ENCODE data around the gene CAPN15. TPM values are rescaled to one million over a fixed set of nuclear protein-coding genes. Genes with fewer than 3 reads are reported as not detected.

CAPN15 gene
- polyA plus RNA-seq, 3 donors: 3.4 to 42.6 (median 3.9) TPM

DNA sequence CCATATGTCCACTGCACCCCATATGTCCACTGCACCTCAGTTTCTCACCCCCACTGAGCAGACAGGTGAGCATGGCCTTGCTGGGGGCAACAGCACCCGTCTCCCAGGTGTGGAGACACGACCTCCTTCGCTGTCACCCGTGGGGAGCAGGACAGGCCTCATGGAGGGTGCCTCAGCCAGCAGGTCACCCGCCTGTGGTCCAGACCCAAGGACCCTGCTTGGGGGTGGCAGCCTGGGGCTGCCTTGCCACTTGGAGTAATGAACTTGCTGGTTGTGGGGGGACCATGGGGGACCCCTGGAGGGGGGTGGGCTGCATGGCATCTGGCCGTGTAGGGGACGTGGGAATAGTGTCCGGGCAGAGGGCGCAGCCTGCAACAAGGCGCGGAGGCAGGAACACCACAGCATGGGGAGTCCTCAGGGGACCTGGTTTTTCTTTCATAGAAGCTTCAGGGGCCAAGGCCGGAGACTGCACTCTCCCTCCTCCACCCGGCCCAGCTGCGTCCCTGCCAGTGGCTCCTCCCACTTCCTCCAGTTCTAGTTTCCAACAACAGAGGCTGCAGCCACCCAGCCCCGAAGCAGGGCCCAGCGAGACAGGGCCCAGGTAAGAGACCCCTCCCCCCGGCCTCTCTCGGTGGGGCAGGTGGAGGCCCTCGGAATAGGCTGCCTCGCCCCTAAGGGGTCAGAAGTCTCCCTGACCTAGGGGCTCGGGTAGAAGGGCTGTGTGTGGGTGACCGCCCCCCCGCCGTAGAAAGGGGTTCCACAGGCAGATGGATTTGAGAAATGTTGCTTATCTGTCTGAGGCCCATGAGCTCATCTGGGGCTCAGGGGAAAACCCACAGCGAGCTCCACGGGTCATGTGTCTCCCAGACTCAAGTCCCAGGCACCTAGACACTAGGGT, 39.2 kb downstream of the CAPN15 start, which contains the start of gene NHLRC4:
Gene NHLRC4, plus strand, starts transcription at position 531 of the 898 bp plus-strand sequence. CDS start 1,043 bp downstream, outside the sequence.
- Histone ChIP-seq H3K36me3 (replicated peaks in 1 of 2; ENCODE audit: control insufficient read depth in 1 of 2, insufficient read depth in 2 of 2, low read length in 2 of 2) (no peaks in the 10 kb centered on the region), H3K9me3 (replicated peaks in 1 of 2; ENCODE audit: control insufficient read depth in 1 of 2, insufficient read depth in 1 of 2, low read length in 2 of 2) (no peaks in the 10 kb centered on the region), H3K27ac (ENCODE audit: low read depth in 1 of 2, low read length in 2 of 2) (peak within 1 kb of the TSS in 1 of 2 donors; percentile 41), H4K20me1 (ENCODE audit: insufficient read depth, low read length) (no peaks in the 10 kb centered on the region), H3K79me2 (ENCODE audit: insufficient read depth, low read length) (peaks cover 8% of the 10 kb centered on the region), H3K4me2 (replicated peaks; ENCODE audit: extremely low read depth, low read length, poor library complexity, severe bottlenecking) (peak within 1 kb of the TSS; percentile 79), H3K4me1 (ENCODE audit: control insufficient read depth in 1 of 2, insufficient read depth in 2 of 2, low read length in 2 of 2) (peaks cover 28 to 41% of the 10 kb centered on the region in 2 donors), H3K9ac (ENCODE audit: insufficient read depth, low read length, poor library complexity, severe bottlenecking) (peak within 1 kb of the TSS; percentile 32), H3K4me3 (replicated peaks in 1 of 3; ENCODE audit: low read depth in 2 of 3, low read length in 3 of 3) (peak within 1 kb of the TSS in 2 of 3 experiments; percentile 35 to 69), H3K27me3 (ENCODE audit: control insufficient read depth in 2 of 2, insufficient read depth in 2 of 2, low read length in 2 of 2) (peaks cover 0 to 2% of the 10 kb centered on the region in 2 donors), H2AFZ (ENCODE audit: insufficient read depth, low read depth, low read length, poor library complexity, severe bottlenecking) (peak within 1 kb of the TSS; percentile 75)
- peak in 2 of 3 donors; percentile 23 to 26 for DNase-seq
- Mint-ChIP-seq H3K9me3 (peaks cover 0 to 2% (median 0%) of the 10 kb centered on the region in 7 donors), H3K27me3 (ENCODE audit: low read depth in 3 of 3) (peaks cover 8 to 19% (median 9%) of the 10 kb centered on the region in 3 donors), H3K36me3 (peaks cover 0 to under 1% of the 10 kb centered on the region in 2 donors), H3K27ac (no peak within 1 kb of the TSS), H3K4me1 (peaks cover 32% of the 10 kb centered on the region), H3K4me3 (peak within 1 kb of the TSS; percentile 52 to 63)
- intact Hi-C loops (cut with micrococcal nuclease): no loop called here
- 38% methylated on average over 19 of the region's 26 CpGs for WGBS (ENCODE audit: insufficient coverage)
- TF ChIP-seq, protein P1, sequence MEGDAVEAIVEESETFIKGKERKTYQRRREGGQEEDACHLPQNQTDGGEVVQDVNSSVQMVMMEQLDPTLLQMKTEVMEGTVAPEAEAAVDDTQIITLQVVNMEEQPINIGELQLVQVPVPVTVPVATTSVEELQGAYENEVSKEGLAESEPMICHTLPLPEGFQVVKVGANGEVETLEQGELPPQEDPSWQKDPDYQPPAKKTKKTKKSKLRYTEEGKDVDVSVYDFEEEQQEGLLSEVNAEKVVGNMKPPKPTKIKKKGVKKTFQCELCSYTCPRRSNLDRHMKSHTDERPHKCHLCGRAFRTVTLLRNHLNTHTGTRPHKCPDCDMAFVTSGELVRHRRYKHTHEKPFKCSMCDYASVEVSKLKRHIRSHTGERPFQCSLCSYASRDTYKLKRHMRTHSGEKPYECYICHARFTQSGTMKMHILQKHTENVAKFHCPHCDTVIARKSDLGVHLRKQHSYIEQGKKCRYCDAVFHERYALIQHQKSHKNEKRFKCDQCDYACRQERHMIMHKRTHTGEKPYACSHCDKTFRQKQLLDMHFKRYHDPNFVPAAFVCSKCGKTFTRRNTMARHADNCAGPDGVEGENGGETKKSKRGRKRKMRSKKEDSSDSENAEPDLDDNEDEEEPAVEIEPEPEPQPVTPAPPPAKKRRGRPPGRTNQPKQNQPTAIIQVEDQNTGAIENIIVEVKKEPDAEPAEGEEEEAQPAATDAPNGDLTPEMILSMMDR (IDR thresholded peaks at IDR 0.05): no peak

DNA sequence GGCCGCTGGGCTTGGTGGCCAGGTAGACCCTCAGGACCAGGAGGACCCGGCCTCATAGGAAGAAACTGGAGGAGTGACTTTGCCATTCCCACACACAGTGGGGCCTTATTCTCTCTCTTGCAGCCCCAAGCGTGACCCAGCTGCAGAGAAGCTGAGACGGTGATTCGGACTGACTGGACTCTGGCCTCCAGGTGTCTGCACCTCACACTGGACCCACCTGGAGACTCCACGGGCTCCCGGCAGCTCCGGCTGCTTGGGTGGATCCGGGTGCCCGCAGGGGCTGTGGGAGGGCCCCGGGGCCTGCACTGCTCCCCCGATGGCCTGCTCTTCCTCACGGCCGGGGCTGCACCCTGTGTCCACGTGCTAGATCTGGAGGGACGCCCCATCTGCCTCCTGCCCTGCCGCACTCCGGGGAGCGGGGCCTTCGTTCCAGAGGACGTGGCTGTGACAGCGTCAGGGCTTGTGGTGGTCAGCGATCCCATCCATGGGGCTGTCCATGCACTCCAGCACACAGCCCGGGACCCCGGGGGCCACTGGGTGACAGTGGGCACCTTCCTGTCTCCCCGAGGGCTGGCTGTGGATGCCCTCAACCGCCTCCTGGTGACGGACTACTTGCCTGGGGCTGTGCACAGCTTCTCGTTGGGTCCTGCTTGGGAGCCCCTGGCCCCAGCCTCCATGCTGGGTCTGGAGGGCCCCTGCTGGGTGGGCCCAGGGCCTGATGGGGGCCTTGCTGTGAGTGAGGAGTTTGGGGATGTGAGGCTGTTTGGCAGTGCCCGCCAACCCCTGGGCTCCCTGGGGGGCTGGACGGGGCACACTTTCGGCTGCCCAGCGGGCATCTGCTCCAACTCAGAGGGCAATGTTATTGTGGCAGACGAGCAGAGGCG, 40.1 kb downstream of the CAPN15 start:
- H3K9ac ChIP-seq (ENCODE audit: insufficient read depth, low read length, poor library complexity, severe bottlenecking): peak overlapping the region; percentile 32
- Mint-ChIP-seq H3K9me3 (peaks cover 0 to 2% (median 0%) of the 10 kb centered on the region in 7 donors), H3K4me3 (peak overlapping the region in 1 of 2 donors; percentile 52), H3K36me3 (peaks cover 4% of the 10 kb centered on the region in 2 donors), H3K27me3 (ENCODE audit: low read depth in 3 of 3) (peaks cover 1 to 10% (median 6%) of the 10 kb centered on the region in 3 donors), H3K4me1 (peaks cover 33% of the 10 kb centered on the region), H3K27ac (no peak overlapping the region)
- peak overlapping the region in 1 of 2 donors; percentile 41 for H3K27ac ChIP-seq (ENCODE audit: low read depth in 1 of 2, low read length in 2 of 2)
- no peaks in the 10 kb centered on the region for H3K9me3 ChIP-seq (replicated peaks in 1 of 2; ENCODE audit: control insufficient read depth in 1 of 2, insufficient read depth in 1 of 2, low read length in 2 of 2)
- intact Hi-C loops (cut with micrococcal nuclease): no loop called here
- no peaks in the 10 kb centered on the region for H3K27me3 ChIP-seq (ENCODE audit: control insufficient read depth in 2 of 2, insufficient read depth in 2 of 2, low read length in 2 of 2)
- no peaks in the 10 kb centered on the region for H4K20me1 ChIP-seq (ENCODE audit: insufficient read depth, low read length)
- TF ChIP-seq, protein P1 (IDR thresholded peaks at IDR 0.05): no peak
- peak overlapping the region in 2 of 3 experiments; percentile 35 to 69 for H3K4me3 ChIP-seq (replicated peaks in 1 of 3; ENCODE audit: low read depth in 2 of 3, low read length in 3 of 3)
- peaks cover 11% of the 10 kb centered on the region for H3K79me2 ChIP-seq (ENCODE audit: insufficient read depth, low read length)
- WGBS (ENCODE audit: insufficient coverage): 94% methylated on average over 34 of the region's 35 CpGs
- H2AFZ ChIP-seq (ENCODE audit: insufficient read depth, low read depth, low read length, poor library complexity, severe bottlenecking): peak overlapping the region; percentile 75
- peaks cover 28 to 41% of the 10 kb centered on the region in 2 donors for H3K4me1 ChIP-seq (ENCODE audit: control insufficient read depth in 1 of 2, insufficient read depth in 2 of 2, low read length in 2 of 2)
- peak overlapping the region; percentile 79 for H3K4me2 ChIP-seq (replicated peaks; ENCODE audit: extremely low read depth, low read length, poor library complexity, severe bottlenecking)
- H3K36me3 ChIP-seq (replicated peaks in 1 of 2; ENCODE audit: control insufficient read depth in 1 of 2, insufficient read depth in 2 of 2, low read length in 2 of 2): no peaks in the 10 kb centered on the region
- DNase-seq: no peak

Measured in CD14-positive monocyte (primary cell).